ENCODE results near the gene EYS. TPM values are rescaled to one million over a fixed set of nuclear protein-coding genes. Genes with fewer than 3 reads are reported as not detected.
"Not testable (repeated sequence)": the region's sequence is repeated elsewhere in the genome, so short reads cannot be mapped to it uniquely, and the experiment has no call there.

Gene EYS
- total RNA-seq, 1 donor from 2014 or later, result not detected

- H3K4me3 ChIP-seq (ENCODE audit: low read depth, low read length), result no peak overlapping the region
- no peak for DNase-seq (ENCODE audit: low read depth)
- no peak for TF ChIP-seq CTCF (IDR thresholded peaks at IDR 0.05; ENCODE audit: insufficient read depth, low read length, poor library complexity, severe bottlenecking)
- no peaks in the 10 kb centered on the region for H3K36me3 ChIP-seq (ENCODE audit: control insufficient read depth, insufficient read depth, low read length)
- no peaks in the 10 kb centered on the region for H3K27me3 ChIP-seq (ENCODE audit: control insufficient read depth, insufficient read depth, low read length)
Measured at GRCh38 chr6:63940056-63940455, 1767.0 kb downstream of the EYS start.

- DNase-seq (ENCODE audit: low read depth), result no peak
- no peak for TF ChIP-seq CTCF (IDR thresholded peaks at IDR 0.05; ENCODE audit: insufficient read depth, low read length, poor library complexity, severe bottlenecking)
- H3K4me3 ChIP-seq (ENCODE audit: low read depth, low read length), result no peak overlapping the region
- no peaks in the 10 kb centered on the region for H3K27me3 ChIP-seq (ENCODE audit: control insufficient read depth, insufficient read depth, low read length)
- H3K36me3 ChIP-seq (ENCODE audit: control insufficient read depth, insufficient read depth, low read length), result no peaks in the 10 kb centered on the region
Measured at GRCh38 chr6:63936399-63936798, 1770.6 kb downstream of the EYS start.

GRCh38 chr6:63935732-63936131 lies 1771.3 kb downstream of the EYS start:
- Histone ChIP-seq H3K27me3 (ENCODE audit: control insufficient read depth, insufficient read depth, low read length) (no peaks in the 10 kb centered on the region), H3K36me3 (ENCODE audit: control insufficient read depth, insufficient read depth, low read length) (no peaks in the 10 kb centered on the region), H3K4me3 (ENCODE audit: low read depth, low read length) (no peak overlapping the region)
- no peak for TF ChIP-seq CTCF (IDR thresholded peaks at IDR 0.05; ENCODE audit: insufficient read depth, low read length, poor library complexity, severe bottlenecking)
- no peak for DNase-seq (ENCODE audit: low read depth)

- not testable (repeated sequence) for H3K36me3 ChIP-seq (ENCODE audit: control insufficient read depth, insufficient read depth, low read length); H3K4me3 ChIP-seq (ENCODE audit: low read depth, low read length); H3K27me3 ChIP-seq (ENCODE audit: control insufficient read depth, insufficient read depth, low read length); DNase-seq (ENCODE audit: low read depth)
Measured at GRCh38 chr6:63933948-63934347, 1773.1 kb downstream of the EYS start.

GRCh38 chr6:63930848-63931247 lies 1776.2 kb downstream of the EYS start:
- H3K27me3 ChIP-seq (ENCODE audit: control insufficient read depth, insufficient read depth, low read length), result no peaks in the 10 kb centered on the region
- no peak for TF ChIP-seq CTCF (IDR thresholded peaks at IDR 0.05; ENCODE audit: insufficient read depth, low read length, poor library complexity, severe bottlenecking)
- H3K4me3 ChIP-seq (ENCODE audit: low read depth, low read length), result no peak overlapping the region
- H3K36me3 ChIP-seq (ENCODE audit: control insufficient read depth, insufficient read depth, low read length), result no peaks in the 10 kb centered on the region
- no peak for DNase-seq (ENCODE audit: low read depth)

GRCh38 chr6:63929111-63929510 lies 1777.9 kb downstream of the EYS start:
- no peak for DNase-seq (ENCODE audit: low read depth)
- H3K36me3 ChIP-seq (ENCODE audit: control insufficient read depth, insufficient read depth, low read length), result no peaks in the 10 kb centered on the region
- H3K4me3 ChIP-seq (ENCODE audit: low read depth, low read length), result no peak overlapping the region
- no peaks in the 10 kb centered on the region for H3K27me3 ChIP-seq (ENCODE audit: control insufficient read depth, insufficient read depth, low read length)
- no peak for TF ChIP-seq CTCF (IDR thresholded peaks at IDR 0.05; ENCODE audit: insufficient read depth, low read length, poor library complexity, severe bottlenecking)

Data from kidney epithelial cell (primary cell).